ENCODE results near the gene ALK.

Gene ALK

DNA sequence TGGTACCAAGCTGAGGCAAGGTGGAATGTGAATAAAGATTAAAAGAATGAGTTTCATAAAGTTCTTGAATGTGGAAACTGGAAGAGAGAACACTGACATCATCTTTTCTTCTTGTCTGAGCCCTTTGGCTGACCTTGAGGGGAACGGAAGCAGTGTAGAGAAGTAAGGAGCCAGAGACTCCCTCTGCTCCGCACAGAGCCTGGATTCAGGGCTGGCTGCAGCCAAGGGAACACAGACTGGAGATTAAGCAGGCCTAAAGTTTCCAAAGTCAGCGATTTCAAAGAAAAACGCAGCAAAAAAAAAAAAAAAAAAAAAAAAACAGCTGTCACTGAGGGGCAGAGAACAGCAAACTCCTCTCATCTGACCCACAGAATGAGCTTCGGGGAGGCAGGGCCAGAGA is 19.3 kb upstream of the ALK start:
- peaks cover 5% of the 10 kb centered on the region for H3K27me3 ChIP-seq (ENCODE audit: insufficient read depth, low read length, poor library complexity)
- no peaks in the 10 kb centered on the region for H3K79me2 ChIP-seq (ENCODE audit: insufficient read depth, low read length)
- H3K4me3 ChIP-seq (ENCODE audit: low read depth in 1 of 2, low read length in 2 of 2): no peak overlapping the region
- ATAC-seq (ENCODE audit: insufficient read depth, low read depth): no peak
- no peak for DNase-seq
- no peak overlapping the region for H2AFZ ChIP-seq (ENCODE audit: low read depth, low read length)
- H3K4me1 ChIP-seq (ENCODE audit: insufficient read depth, low read length): no peaks in the 10 kb centered on the region
- no peak overlapping the region for H3K9ac ChIP-seq (ENCODE audit: low read depth, low read length)
- H3K4me2 ChIP-seq (ENCODE audit: insufficient read depth, low read length): no peak overlapping the region
- TF ChIP-seq, protein P1, sequence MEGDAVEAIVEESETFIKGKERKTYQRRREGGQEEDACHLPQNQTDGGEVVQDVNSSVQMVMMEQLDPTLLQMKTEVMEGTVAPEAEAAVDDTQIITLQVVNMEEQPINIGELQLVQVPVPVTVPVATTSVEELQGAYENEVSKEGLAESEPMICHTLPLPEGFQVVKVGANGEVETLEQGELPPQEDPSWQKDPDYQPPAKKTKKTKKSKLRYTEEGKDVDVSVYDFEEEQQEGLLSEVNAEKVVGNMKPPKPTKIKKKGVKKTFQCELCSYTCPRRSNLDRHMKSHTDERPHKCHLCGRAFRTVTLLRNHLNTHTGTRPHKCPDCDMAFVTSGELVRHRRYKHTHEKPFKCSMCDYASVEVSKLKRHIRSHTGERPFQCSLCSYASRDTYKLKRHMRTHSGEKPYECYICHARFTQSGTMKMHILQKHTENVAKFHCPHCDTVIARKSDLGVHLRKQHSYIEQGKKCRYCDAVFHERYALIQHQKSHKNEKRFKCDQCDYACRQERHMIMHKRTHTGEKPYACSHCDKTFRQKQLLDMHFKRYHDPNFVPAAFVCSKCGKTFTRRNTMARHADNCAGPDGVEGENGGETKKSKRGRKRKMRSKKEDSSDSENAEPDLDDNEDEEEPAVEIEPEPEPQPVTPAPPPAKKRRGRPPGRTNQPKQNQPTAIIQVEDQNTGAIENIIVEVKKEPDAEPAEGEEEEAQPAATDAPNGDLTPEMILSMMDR (IDR thresholded peaks at IDR 0.05; ENCODE audit: borderline replicate concordance, extremely low read depth, low read length, poor library complexity, severe bottlenecking): no peak
- TF ChIP-seq EZH2 (IDR thresholded peaks at IDR 0.05; ENCODE audit: borderline replicate concordance, low read depth, low read length, severe bottlenecking): no peak
- H4K20me1 ChIP-seq (ENCODE audit: insufficient read depth, low read length): no peaks in the 10 kb centered on the region
- H3K27ac ChIP-seq (ENCODE audit: low read length): no peak overlapping the region
- H3K36me3 ChIP-seq (ENCODE audit: insufficient read depth, low read length): no peaks in the 10 kb centered on the region
- no peaks in the 10 kb centered on the region for H3K9me3 ChIP-seq (ENCODE audit: insufficient read depth, low read length, severe bottlenecking)

DNA sequence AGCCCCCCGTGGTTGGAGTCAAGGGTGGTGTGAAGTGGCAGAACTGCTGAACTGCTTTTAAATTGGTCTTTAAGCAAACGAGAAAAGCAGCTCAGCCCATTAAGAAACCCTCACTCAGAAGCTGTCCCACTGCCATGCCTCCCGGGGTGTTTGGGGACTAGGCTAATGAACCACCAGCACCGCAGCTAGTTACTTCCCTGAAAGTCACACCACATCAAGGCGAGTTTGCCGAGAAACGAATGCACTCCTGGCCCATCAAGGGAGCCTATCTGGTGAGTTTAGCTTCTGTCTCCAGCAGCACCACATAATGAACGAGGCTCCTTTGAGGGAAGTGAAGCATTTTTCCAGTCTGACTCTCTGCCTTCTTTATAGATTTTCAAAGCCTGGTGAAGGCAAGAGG is 14.6 kb upstream of the ALK start:
- no peak overlapping the region for H3K4me2 ChIP-seq (ENCODE audit: insufficient read depth, low read length)
- no peak overlapping the region for H3K27ac ChIP-seq (ENCODE audit: low read length)
- H3K27me3 ChIP-seq (ENCODE audit: insufficient read depth, low read length, poor library complexity): peaks cover 11% of the 10 kb centered on the region
- no peak overlapping the region for H3K4me3 ChIP-seq (ENCODE audit: low read depth in 1 of 2, low read length in 2 of 2)
- no peaks in the 10 kb centered on the region for H3K9me3 ChIP-seq (ENCODE audit: insufficient read depth, low read length, severe bottlenecking)
- H3K4me1 ChIP-seq (ENCODE audit: insufficient read depth, low read length): no peaks in the 10 kb centered on the region
- no peaks in the 10 kb centered on the region for H3K36me3 ChIP-seq (ENCODE audit: insufficient read depth, low read length)
- H3K79me2 ChIP-seq (ENCODE audit: insufficient read depth, low read length): no peaks in the 10 kb centered on the region
- H2AFZ ChIP-seq (ENCODE audit: low read depth, low read length): no peak overlapping the region
- no peak for DNase-seq
- no peak overlapping the region for H3K9ac ChIP-seq (ENCODE audit: low read depth, low read length)
- TF ChIP-seq, protein P1 (IDR thresholded peaks at IDR 0.05; ENCODE audit: borderline replicate concordance, extremely low read depth, low read length, poor library complexity, severe bottlenecking): no peak
- no peak for TF ChIP-seq EZH2 (IDR thresholded peaks at IDR 0.05; ENCODE audit: borderline replicate concordance, low read depth, low read length, severe bottlenecking)
- ATAC-seq (ENCODE audit: insufficient read depth, low read depth): no peak
- no peaks in the 10 kb centered on the region for H4K20me1 ChIP-seq (ENCODE audit: insufficient read depth, low read length)

DNA sequence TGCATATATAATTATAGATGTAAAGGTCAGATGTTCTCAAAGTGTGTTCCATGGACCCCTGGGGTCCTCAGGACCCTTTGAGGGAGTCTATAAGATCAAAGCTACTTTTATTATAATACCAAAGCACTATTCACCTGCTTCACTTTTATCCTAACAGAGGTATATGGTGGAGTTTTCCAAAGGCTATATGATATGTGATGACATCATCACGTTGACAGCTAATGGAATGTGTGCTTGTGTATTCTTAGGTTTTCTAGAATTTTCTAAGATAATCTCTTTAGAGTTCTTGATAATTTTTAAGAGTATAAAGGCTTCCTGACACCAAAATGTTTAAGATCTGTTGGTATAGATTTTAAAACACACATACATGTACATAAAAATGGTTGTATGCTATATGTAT is 10.4 kb upstream of the ALK start:
- no peak overlapping the region for H3K27ac ChIP-seq (ENCODE audit: low read length)
- H3K27me3 ChIP-seq (ENCODE audit: insufficient read depth, low read length, poor library complexity): peaks cover 11% of the 10 kb centered on the region
- no peaks in the 10 kb centered on the region for H4K20me1 ChIP-seq (ENCODE audit: insufficient read depth, low read length)
- H3K9ac ChIP-seq (ENCODE audit: low read depth, low read length): no peak overlapping the region
- H3K4me3 ChIP-seq (ENCODE audit: low read depth in 1 of 2, low read length in 2 of 2): no peak overlapping the region
- no peaks in the 10 kb centered on the region for H3K79me2 ChIP-seq (ENCODE audit: insufficient read depth, low read length)
- H3K9me3 ChIP-seq (ENCODE audit: insufficient read depth, low read length, severe bottlenecking): no peaks in the 10 kb centered on the region
- DNase-seq (no peak), ATAC-seq (ENCODE audit: insufficient read depth, low read depth) (no peak)
- H3K36me3 ChIP-seq (ENCODE audit: insufficient read depth, low read length): no peaks in the 10 kb centered on the region
- no peak overlapping the region for H3K4me2 ChIP-seq (ENCODE audit: insufficient read depth, low read length)
- TF ChIP-seq EZH2 (IDR thresholded peaks at IDR 0.05; ENCODE audit: borderline replicate concordance, low read depth, low read length, severe bottlenecking): no peak
- TF ChIP-seq, protein P1 (IDR thresholded peaks at IDR 0.05; ENCODE audit: borderline replicate concordance, extremely low read depth, low read length, poor library complexity, severe bottlenecking): no peak
- H3K4me1 ChIP-seq (ENCODE audit: insufficient read depth, low read length): no peaks in the 10 kb centered on the region
- no peak overlapping the region for H2AFZ ChIP-seq (ENCODE audit: low read depth, low read length)

Measured in DND-41 (cell line).